ENCODE data around the gene POLG. TPM values are rescaled to one million over a fixed set of nuclear protein-coding genes. Genes with fewer than 3 reads are reported as not detected.
A peak's percentile ranks its signal among the peaks of the same experiment; 100 is the strongest.

The POLG gene
- total and polyA plus RNA-seq, 8 donors, result 19.3 to 52.0 (median 25.8) TPM

GRCh38 chr15:89345248-89345647 lies 10.6 kb upstream of the POLG start:
- H3K27me3 ChIP-seq, result no peaks in the 10 kb centered on the region
- ATAC-seq (no peak), DNase-seq (no peak), FAIRE-seq (no peak)
- intact Hi-C loops (cut with DNase I), result no loop called here
- no peaks in the 10 kb centered on the region for H3K4me1 ChIP-seq
- TF ChIP-seq CTCF (IDR thresholded peaks at IDR 0.05), result no peak
- H3K4me3 ChIP-seq, result no peak overlapping the region
- 74 to 85% methylated on average over 4 of the region's 4 CpGs for WGBS, 2 donors
- no peaks in the 10 kb centered on the region for H3K9me3 ChIP-seq
- H3K36me3 ChIP-seq, result no peaks in the 10 kb centered on the region
- no peak overlapping the region for H3K27ac ChIP-seq

- Histone ChIP-seq H3K4me1 (no peaks in the 10 kb centered on the region), H3K4me3 (no peak overlapping the region), H3K27ac (no peak overlapping the region), H3K27me3 (no peaks in the 10 kb centered on the region), H3K9me3 (no peaks in the 10 kb centered on the region), H3K36me3 (no peaks in the 10 kb centered on the region)
- TF ChIP-seq CTCF (IDR thresholded peaks at IDR 0.05), result no peak
- WGBS, 2 donors, result 74 to 86% methylated on average over 2 to 3 of the region's 3 CpGs
- no peak for ATAC-seq
- no peak for FAIRE-seq
- intact Hi-C loops (cut with DNase I), result no loop called here
- peak in 1 of 6 donors; percentile 23 for DNase-seq
These were observed 8.2 kb upstream of the POLG start for GRCh38 chr15:89342840-89343239.

GRCh38 chr15:89341316-89342005 lies 6.8 kb upstream of the POLG start:
- peak; percentile 48 to 95 (median 84) for ATAC-seq
- no peaks in the 10 kb centered on the region for H3K36me3 ChIP-seq
- no peak for TF ChIP-seq CTCF (IDR thresholded peaks at IDR 0.05)
- intact Hi-C loops (cut with DNase I), result no loop called here
- no peaks in the 10 kb centered on the region for H3K4me1 ChIP-seq
- H3K27me3 ChIP-seq, result no peaks in the 10 kb centered on the region
- H3K27ac ChIP-seq, result no peak overlapping the region
- no peak for FAIRE-seq
- no peaks in the 10 kb centered on the region for H3K9me3 ChIP-seq
- no peak overlapping the region for H3K4me3 ChIP-seq
- WGBS, 2 donors, result 53 to 58% methylated on average over 8 of the region's 8 CpGs
- peak in 4 of 6 donors; percentile 46 to 86 (median 57) for DNase-seq

GRCh38 chr15:89340573-89340972 lies 5.9 kb upstream of the POLG start:
- Histone ChIP-seq H3K4me1 (peaks cover 0 to 4% (median 0%) of the 10 kb centered on the region in 3 donors), H3K27me3 (no peaks in the 10 kb centered on the region), H3K27ac (no peak overlapping the region), H3K36me3 (no peaks in the 10 kb centered on the region), H3K9me3 (no peaks in the 10 kb centered on the region), H3K4me3 (no peak overlapping the region)
- FAIRE-seq (no peak), DNase-seq (no peak), ATAC-seq (no peak)
- WGBS, 2 donors, result 59 to 70% methylated on average over 7 of the region's 7 CpGs
- no peak for TF ChIP-seq CTCF (IDR thresholded peaks at IDR 0.05)
- intact Hi-C loops (cut with DNase I), result no loop called here

- peaks cover 0 to 11% (median 9%) of the 10 kb centered on the region in 3 donors for H3K4me1 ChIP-seq
- ATAC-seq (no peak), DNase-seq (no peak), FAIRE-seq (no peak)
- H3K36me3 ChIP-seq, result peaks cover 0 to 5% (median 0%) of the 10 kb centered on the region in 3 donors
- no peaks in the 10 kb centered on the region for H3K9me3 ChIP-seq
- 77 to 86% methylated on average over 6 of the region's 6 CpGs for WGBS, 2 donors
- H3K27me3 ChIP-seq, result no peaks in the 10 kb centered on the region
- TF ChIP-seq CTCF (IDR thresholded peaks at IDR 0.05), result no peak
- no peak overlapping the region for H3K4me3 ChIP-seq
- intact Hi-C loops (cut with DNase I), result no loop called here
- no peak overlapping the region for H3K27ac ChIP-seq
These were observed 3.4 kb upstream of the POLG start for GRCh38 chr15:89338036-89338435.
